Testis (tissue), 3 donors: ENCODE measurements around the gene ALG9. TPM values are rescaled to one million over a fixed set of nuclear protein-coding genes. Genes with fewer than 3 reads are reported as not detected.
"Not testable (repeated sequence)": the region's sequence is repeated elsewhere in the genome, so short reads cannot be mapped to it uniquely, and the experiment has no call there.

ENCODE experiments used
- DNase-seq: peaks from one replicate; pipeline ENCODE4 v3.0.0-alpha.2; 2019
- H3K27ac ChIP-seq, 2 donors: fragments of 200-600 bp; sonication (generic); one replicate each; pipeline ENCODE4 v1.5.1; 2019
- H3K27me3 ChIP-seq: fragments of 200-600 bp; sonication (generic); one replicate; pipeline ENCODE4 v1.5.1; 2019
- H3K36me3 ChIP-seq: fragments of 200-600 bp; sonication (generic); one replicate; pipeline ENCODE4 v1.5.1; 2017; ENCODE audit warnings: low read depth; ENCODE audit errors: missing control alignments
- H3K4me1 ChIP-seq: fragments of 200-600 bp; sonication (generic); one replicate; pipeline ENCODE4 v1.5.1; 2019
- H3K4me3 ChIP-seq, 2 donors: fragments of 200-600 bp; sonication (generic); one replicate each; pipeline ENCODE4 v1.5.1; 2017 to 2019
- H3K9me3 ChIP-seq: fragments of 200-600 bp; sonication (generic); one replicate; pipeline ENCODE4 v1.5.1; 2017
- CTCF ChIP-seq, 3 experiments: fragments of 450-650 bp in 2 of 3; fragments of 200-600 bp in 1 of 3; sonication (generic) in 1 of 3; IDR thresholded peaks; one replicate each; pipeline ENCODE4 v1.5.1; 2016 to 2019; ENCODE audit warnings: antibody characterized with exemption in 3 of 3, mild to moderate bottlenecking in 2 of 3, moderate library complexity in 1 of 3
- POLR2A ChIP-seq: fragments of 450-650 bp; IDR thresholded peaks from one replicate; pipeline ENCODE4 v1.6.1; 2017; ENCODE audit warnings: antibody characterized with exemption, mild to moderate bottlenecking, moderate library complexity
- WGBS, 2 donors: methylation state at CpG; one replicate each; pipeline ENCODE4 v1.1.5; 2018; 5-methylcytosine and 5-hydroxymethylcytosine counted together
- intact Hi-C: fragments of 100-400 bp; cut with DNase I; formaldehyde crosslinking; loops from one replicate; pipeline ENCODE4 v1.15.1; 2023; ENCODE audit warnings: low total_unique reads
- polyA plus RNA-seq: library from polyadenylated mRNA; stranded (reverse); fragments of 350-450 nt; fragmentation: Illumina TruSeq; extraction: RNeasy Lipid Tissue Mini Kit (QIAGEN cat#74804); gene quantifications from one replicate; pipeline ENCODE4 v1.2.3, GENCODE V29; 2014; ENCODE audit warnings: low read depth, low replicate concordance; ENCODE audit not compliant: insufficient read depth
- total RNA-seq, 2 donors: library from RNA; depleted of rRNA; stranded (reverse); fragments of >200 nt; gene quantifications; one replicate each; pipeline ENCODE4 v1.2.3, GENCODE V29; 2016

ALG9 gene
- total and polyA plus RNA-seq, 3 donors from 2014 or later = 40.1 to 42.0 (median 41.3) TPM

GRCh38 chr11:111906680-111907079 lies 35.3 kb upstream of the ALG9 start:
- Histone ChIP-seq H3K36me3 (no peaks in the 10 kb centered on the region), H3K27ac (no peak overlapping the region), H3K27me3 (no peaks in the 10 kb centered on the region), H3K4me3 (no peak overlapping the region), H3K4me1 (peaks cover 8% of the 10 kb centered on the region), H3K9me3 (no peaks in the 10 kb centered on the region)
- 76 to 91% methylated on average over 1 of the region's 1 CpG for WGBS, 2 donors
- no peak for DNase-seq
- TF ChIP-seq CTCF (IDR thresholded peaks at IDR 0.05) = no peak
- no peak for TF ChIP-seq POLR2A
- intact Hi-C loops = no loop called here

GRCh38 chr11:111905411-111905810 lies 34.0 kb upstream of the ALG9 start:
- no peak overlapping the region for H3K4me3 ChIP-seq
- H3K4me1 ChIP-seq = no peaks in the 10 kb centered on the region
- no peak overlapping the region for H3K27ac ChIP-seq
- no peaks in the 10 kb centered on the region for H3K36me3 ChIP-seq
- intact Hi-C loops = no loop called here
- no peaks in the 10 kb centered on the region for H3K9me3 ChIP-seq
- no peaks in the 10 kb centered on the region for H3K27me3 ChIP-seq
- no peak for DNase-seq
- 68 to 82% methylated on average over 2 of the region's 2 CpGs for WGBS, 2 donors
- TF ChIP-seq CTCF (IDR thresholded peaks at IDR 0.05) = no peak
- TF ChIP-seq POLR2A = no peak

- H3K4me1 ChIP-seq = no peaks in the 10 kb centered on the region
- no peaks in the 10 kb centered on the region for H3K36me3 ChIP-seq
- no peak overlapping the region for H3K4me3 ChIP-seq
- DNase-seq = no peak
- intact Hi-C loops = no loop called here
- TF ChIP-seq CTCF (IDR thresholded peaks at IDR 0.05) (no peak), POLR2A (no peak)
- 88 to 92% methylated on average over 2 of the region's 2 CpGs for WGBS, 2 donors
- H3K27ac ChIP-seq = no peak overlapping the region
- no peaks in the 10 kb centered on the region for H3K9me3 ChIP-seq
- H3K27me3 ChIP-seq = no peaks in the 10 kb centered on the region
Measured at GRCh38 chr11:111886844-111887243, 15.5 kb upstream of the ALG9 start.

GRCh38 chr11:111886032-111886431 lies 14.7 kb upstream of the ALG9 start:
- WGBS, 2 donors = 75 to 95% methylated on average over 4 of the region's 4 CpGs
- H3K27me3 ChIP-seq = no peaks in the 10 kb centered on the region
- intact Hi-C loops = no loop called here
- H3K9me3 ChIP-seq = no peaks in the 10 kb centered on the region
- TF ChIP-seq POLR2A (no peak), CTCF (IDR thresholded peaks at IDR 0.05) (no peak)
- H3K36me3 ChIP-seq = no peaks in the 10 kb centered on the region
- no peaks in the 10 kb centered on the region for H3K4me1 ChIP-seq
- H3K4me3 ChIP-seq = no peak overlapping the region
- no peak overlapping the region for H3K27ac ChIP-seq
- no peak for DNase-seq

GRCh38 chr11:111885053-111885452 lies 13.7 kb upstream of the ALG9 start:
- DNase-seq, intact Hi-C loops, H3K4me1 ChIP-seq, H3K9me3 ChIP-seq, H3K4me3 ChIP-seq, H3K36me3 ChIP-seq, H3K27me3 ChIP-seq, H3K27ac ChIP-seq: not testable (repeated sequence)
- WGBS, 2 donors = 78 to 97% methylated on average over 4 of the region's 4 CpGs
